NCI-H1092 treated with DMSO at 0.1 percent for 48 hours (cell line): Measurements from ENCODE around the gene ERC2.
"Not testable (repeated sequence)": the region's sequence is repeated elsewhere in the genome, so short reads cannot be mapped to it uniquely, and the experiment has no call there.

ENCODE experiments used
- DNase-seq: peaks from one replicate; lab custom pipeline; 2025; lab: John Stamatoyannopoulos, UW

ERC2 gene

DNA sequence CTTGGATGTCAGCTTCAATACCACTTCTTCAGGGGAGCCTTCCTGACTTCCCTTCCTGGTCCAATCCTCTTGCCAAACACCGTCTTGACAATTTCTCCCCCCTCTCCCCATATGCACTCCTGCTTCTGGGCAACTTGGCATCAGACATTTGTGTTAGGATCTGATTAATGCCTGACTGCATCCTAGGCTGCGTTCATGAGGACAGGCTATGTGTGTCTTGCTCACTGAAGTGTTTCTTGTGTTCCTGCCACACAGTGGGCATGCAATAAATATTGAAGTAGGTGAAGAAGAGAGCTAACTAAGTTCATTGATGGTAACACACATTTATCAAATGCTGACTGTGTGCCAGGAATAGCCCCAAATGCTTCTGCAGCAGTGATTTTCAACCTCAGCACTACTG is 944.8 kb downstream of the ERC2 start:
- DNase-seq: no peak

DNA sequence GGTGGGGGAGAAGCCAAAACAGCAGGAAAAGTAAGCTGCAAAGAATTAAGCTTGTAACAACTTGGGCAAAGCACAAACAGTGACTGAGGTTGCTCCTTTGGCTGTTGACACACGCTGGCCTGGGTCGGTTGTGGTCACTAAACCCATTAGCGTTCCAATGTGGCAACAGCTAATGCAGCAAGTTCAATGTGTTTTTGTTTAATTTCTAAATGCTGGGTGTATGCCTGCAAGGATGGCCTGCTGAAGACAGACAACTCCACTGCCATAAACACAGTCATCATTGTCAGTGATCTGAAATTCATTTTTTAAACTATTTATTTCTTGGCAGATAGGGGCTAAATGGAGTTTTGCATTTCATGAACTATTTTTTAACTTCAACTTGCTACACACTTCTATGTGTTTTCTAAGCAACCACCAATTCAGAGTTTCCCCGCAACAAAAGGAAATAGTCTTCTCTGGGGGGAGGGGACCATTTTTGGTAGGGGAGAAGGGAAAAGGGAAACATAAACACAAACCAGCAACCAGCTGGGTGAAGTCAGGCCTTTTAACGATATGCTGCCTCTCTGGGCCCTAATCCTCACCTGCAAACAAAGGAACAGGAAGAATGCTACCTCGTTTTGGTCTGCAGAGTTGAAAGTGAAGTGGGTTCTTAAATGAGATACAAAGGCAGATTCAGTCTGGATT is 946.4 kb downstream of the ERC2 start:
- no peak for DNase-seq

DNA sequence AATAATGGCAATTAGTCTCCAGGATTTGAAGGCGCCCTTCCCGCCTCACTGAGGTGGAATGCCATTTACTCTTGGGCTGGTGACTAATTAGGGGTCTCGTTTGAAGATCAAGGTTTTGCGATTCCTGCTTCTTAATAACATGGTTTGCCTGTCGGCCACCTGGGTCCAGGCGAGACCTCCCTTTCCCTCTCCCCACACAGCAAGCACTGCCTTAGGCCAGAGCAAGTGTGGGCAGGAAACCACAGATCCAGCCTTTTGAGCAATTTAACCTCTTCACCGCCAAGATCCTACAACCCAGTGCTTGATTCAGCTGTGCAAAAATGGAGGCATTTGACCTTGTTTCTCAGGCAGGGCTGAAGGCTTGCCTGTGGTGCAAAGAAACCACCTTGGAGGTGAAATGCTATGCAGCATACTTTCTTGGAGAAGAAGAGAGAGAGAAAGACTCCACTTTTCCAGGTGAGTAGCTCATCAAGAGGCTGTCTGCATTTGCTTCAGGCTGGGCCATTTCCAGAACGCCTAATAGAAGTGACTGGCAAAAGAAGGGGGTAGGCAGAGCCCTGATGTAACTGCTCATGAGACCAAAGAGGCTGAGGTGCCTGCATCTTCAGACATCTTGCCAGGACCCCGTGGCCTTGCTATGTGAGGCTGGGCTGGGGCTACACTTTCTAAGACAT is 947.1 kb downstream of the ERC2 start:
- no peak for DNase-seq

DNA sequence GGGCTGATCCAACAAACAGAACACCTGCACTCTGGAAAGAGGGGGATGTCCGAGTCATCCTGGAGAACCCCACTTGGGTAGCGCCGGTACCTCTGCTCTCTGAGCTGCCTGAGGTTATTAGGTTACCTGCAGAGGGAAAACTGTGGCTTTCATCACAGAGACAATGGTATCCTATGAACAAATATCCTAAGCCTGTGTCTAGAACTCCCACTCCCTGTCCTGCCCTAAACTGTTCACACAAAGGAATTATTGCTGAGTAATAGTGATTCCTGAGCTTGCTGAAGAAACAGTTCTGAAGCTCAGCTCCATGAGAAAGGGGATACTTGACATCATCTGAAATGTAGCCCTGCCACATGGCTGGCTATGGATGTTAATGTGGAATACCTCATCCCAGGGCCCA is 949.2 kb downstream of the ERC2 start:
- DNase-seq: no peak

DNA sequence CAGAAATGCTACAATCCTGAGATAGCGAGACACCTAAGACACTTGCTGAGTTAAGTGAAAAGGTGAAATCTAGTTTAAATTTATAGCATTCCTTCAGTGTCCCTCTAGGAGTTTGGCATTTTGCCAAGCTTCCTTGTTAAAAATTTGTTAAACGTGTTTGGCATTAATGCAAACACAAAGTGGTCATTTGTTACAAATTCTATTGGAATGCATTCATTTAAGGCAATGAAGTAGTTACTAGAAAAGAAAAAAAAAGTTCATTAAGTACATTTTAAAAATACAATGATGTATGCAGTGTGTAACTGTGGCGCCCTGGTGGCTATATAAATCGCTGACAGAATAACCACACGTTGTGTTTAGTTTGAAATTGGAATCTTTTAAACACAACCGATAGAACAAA is 949.8 kb downstream of the ERC2 start:
- DNase-seq: no peak

DNA sequence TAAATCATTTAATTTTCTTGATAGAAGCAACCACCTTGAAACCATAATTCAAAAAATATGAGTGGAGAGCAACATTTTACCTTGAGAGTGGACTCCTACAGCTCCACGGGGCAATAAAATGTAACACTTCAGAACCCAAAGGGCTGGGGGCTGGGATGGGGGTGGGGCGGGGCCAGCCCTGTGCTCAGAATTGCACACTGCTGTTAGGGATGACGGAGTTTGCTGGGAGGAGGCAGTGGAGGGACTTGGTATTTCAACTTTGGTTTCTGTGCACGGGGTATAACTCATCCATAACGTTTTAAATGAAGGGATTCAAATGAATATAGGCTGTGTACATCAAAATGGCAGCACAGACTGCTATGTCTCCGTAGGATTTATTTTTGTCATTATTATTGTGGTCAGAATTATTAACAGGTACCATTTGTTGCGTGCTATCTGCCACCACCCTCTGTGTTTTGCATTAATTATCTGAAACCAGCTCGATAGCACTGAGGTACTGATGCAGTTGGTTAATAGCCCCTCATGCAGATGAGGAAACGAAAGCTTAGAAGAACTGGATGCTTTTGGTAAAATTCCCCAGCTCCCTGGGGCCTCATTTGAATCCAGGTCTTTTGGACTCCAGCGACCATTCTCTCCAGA is 951.8 kb downstream of the ERC2 start:
- DNase-seq: no peak

DNA sequence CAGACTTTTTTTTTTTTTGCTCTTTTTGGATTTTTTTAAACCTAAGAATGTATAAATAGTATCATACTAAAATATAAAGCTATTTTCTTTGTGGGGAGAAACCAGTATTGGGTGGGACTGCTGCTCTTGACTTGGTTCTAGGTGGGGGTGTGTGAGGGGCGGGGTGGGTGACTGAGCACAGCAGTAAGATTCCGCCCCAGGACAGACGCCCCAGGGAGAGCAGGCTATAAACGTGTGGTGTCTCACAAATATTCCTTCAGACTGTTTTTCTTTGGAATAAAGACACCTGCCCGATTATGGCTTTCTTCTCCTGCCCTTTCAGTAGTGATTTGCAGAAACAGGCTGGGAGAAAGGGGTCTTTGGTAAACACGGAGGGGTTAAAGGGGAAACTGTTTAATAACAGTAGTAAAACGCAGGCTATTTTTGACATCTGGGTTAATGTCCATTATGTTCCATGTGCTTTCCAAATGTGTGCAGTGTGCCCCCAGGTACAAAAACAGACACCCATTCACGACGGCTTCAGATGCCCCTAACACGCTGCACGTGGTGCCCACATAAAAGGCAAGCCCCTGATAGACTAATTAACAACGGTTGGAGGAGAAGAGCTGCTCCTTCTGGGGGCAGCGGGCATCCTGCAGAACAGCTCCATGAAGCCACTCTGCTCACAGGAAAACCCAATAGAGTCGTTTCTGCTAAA is 952.6 kb downstream of the ERC2 start:
- no peak for DNase-seq

DNA sequence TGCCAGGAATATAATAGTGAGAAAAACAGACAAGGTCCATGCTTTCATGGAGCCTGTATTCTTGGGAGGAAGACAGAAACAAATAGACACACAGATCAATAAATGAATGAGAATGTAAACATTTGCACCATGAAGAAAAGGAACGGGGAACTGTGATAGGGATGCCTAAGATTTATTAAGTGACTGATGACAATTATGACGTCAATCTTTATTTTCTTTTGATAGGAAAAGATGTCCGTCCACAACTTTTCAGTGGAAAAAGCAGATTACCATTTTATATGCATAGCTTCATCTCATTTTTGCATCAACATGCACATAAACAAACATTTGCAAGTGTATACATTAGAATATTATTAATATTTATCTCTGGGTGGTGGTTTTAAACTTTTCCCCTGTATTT is 953.3 kb downstream of the ERC2 start:
- DNase-seq: no peak

DNA sequence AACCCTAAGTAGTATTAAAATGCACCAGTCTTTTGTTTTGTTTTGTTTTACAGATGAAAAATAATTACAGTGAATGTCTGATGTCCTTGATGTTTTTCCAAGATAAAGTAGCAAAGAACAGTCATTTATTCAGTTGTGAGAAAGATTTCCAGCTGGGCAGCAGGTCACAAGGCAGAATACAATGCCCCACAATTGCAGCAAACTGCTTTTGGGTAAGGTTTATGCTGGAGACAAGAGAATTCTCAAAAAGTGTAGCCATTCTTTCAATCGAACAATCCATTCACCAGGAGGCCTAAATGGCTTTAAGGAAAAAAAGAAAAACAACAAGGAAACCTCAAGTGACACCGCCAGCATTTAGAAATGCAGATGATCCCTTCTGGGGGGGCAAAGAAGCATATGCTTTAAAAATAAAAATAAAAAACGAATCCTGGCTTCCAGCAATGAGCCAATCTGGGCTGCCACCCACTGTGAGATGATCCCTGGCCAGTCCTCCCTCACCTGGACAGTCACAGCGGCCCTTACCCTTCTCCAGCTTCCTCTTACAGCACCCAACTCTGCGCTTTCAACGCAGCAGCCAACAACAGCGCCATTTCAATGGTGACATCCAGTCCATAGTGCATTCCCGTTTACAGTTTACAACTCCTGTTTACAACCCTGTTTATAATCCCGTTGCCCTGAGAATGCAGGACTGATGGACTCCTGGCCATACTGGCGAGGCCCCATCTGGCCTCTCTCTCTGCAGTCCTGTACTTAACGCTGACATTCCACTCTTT is 955.5 kb downstream of the ERC2 start:
- no peak for DNase-seq

DNA sequence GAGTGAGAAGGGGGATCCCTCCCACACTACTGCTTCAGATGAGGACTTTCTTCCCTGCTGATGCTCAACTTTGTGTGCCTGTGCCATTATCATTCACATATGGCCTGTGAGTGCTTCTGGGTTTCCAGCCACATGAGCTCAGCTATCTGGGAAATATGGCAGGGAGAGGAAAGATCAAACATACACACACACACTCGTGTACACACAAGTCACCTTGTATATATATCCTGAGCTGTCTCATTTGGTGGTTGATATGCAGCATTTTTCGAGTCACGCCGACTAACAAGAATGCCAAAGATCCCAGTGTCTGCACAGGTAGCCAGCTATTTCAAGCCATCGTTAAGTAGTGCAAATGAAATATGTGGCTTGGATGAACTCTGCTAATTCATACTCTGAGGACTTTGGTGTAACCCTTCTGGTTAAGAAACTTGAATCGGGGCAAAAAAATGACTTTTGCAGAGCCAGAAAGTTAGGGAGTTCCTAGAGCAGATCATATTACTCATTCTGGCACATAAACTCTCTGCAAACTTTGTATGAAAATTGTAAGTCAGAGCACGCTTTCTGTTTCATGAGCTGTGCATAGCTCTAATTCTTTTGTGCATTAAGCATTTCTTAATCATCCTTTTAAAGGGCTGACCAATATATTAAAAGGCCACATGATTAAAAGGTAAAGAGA is 956.2 kb downstream of the ERC2 start:
- no peak for DNase-seq

DNA sequence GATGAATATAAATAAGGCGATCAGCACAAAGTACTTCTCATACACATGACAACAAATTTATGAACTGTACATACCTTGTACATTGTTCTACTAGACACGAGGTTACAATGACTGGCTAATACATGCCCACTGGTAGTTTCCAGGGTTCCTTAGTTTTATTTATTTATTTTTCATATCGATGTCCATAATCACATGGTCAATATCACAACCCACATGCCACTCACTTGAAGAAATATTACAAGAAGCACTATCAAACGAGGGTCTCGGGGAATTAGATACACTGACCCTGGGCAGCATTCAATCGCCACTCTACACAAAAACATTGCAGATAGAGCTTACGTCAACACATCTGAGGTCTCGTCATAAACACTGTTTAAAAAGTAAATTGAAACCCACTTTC is 959.9 kb downstream of the ERC2 start:
- no peak for DNase-seq

DNA sequence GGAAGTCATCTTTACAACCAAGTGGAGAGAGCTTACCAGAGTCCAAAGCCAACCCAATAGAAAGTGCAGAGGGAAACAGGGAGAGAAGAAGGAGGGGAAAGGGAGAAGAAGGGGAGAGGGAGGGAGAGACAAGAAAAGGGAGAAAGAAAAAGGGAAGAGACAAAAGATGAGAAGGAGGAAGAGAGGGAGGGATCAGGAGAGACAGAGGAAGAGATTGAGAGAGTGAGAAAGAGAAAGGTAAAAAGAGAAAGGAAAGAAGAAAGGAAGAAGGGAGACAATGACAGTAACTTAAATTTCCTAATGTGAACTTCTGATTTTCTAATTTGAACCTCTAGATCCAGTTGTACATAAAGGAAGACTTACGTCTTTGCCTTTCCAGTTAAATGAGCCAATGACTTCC is 960.5 kb downstream of the ERC2 start:
- no peak for DNase-seq

DNA sequence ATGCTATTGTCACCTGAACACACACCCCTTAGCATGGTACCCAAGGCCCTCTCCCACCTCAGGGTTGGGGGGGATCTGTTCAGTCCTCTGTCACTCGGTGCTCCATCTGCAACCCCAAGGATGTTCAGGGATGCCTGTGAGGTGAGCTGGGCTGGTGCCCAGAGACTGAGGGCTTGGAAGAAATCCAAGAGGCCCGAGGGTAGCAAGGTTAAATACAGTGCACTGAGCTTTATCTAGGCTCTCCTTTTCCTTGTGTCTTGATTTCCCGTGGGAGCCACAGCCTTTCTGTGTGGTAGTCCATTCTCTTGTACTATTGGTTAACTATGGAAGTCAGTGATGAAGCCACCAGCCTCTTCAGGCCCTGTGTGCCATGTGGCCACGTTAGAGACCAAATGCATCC is 962.5 kb downstream of the ERC2 start:
- DNase-seq: no peak

DNA sequence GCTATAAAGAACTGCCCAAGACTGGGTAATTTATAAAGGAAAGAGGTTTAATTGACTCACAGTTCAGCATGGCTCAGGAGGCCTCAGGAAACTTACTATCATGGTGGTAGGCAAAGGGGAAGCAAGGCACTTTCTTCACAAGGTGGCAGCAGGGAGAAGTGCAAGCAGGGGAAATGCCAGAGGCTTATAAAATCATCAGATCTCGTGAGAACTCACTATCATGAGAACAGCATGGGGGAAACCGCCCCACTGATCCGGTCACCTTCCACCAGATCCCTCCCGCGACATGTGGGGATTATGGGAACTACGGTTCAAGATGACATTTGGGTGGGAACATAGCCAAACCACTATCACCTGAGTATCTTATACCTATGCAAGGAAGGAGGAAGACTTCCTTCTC is 963.2 kb downstream of the ERC2 start:
- not testable (repeated sequence) for DNase-seq

DNA sequence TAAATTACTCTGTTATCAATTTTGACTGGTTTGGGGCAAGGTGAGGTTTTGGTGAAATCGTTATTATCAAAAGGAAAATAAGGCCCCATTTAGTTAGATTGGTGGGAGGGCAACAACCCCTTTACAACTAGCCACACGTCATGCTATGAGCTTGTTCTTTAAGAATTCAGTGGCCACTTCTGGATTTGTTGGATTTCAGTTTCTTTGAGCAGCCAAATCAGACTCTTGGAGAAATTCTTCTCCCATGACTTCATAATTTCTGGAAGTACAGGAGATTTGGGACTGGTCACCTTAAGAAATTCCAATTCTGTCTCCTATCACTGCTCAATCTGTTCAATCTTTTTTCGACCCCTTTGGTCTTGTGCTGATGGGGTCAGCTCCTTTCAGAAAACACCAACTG is 966.4 kb downstream of the ERC2 start:
- no peak for DNase-seq

DNA sequence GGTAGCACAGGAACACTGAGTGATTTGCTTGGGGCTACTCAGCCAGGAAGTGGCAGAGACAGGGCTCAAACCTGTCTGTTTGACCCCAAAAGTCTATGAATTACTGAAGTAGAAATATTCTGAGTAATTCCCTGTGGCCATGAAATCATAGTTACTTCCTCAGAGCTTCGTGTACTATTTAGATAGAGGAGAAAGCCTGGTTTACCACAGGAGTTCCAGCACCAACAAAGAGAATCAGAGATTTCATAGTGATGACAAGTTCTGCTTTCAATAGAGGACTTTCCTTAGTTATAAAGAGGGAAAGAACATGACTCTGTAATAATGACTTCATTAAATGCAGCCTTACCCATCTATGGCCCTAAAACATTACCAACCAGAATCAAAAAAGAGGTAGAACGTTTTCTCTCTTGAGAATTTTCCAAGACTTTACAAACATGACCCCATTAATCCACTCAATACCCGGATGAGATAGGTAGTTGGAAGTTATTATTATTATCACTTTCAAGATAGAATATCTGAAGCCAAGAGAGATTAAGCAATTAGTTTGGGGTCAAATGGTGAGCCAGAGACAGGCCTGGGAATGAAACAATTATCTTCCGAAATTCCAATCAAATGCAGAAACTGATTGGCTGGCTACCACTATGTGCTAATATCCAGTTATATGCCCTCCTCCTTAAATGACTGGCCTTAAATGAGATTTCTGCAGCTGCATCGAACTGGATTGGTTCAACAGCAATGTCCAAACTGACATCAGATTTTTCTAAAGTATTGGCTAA is 967.5 kb downstream of the ERC2 start:
- DNase-seq: no peak

DNA sequence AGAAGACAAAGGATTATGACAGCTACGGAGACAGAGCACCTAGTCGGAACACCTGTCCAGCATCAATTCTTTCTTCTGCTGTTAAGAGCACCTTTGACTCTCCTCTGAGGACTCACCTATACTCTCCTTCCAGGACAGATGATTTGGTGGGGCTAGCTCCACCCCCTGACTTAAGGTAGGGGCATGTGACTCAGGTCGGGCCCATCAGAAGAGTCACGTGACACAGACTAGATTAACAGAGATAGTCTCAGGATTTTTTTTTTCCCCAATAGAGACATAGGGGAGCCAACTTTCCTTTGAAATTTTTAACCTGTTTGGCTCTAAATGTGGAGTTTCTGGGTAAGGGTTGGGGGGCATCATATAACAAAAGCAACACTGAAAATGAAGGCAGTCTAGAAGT is 969.7 kb downstream of the ERC2 start:
- DNase-seq: no peak

DNA sequence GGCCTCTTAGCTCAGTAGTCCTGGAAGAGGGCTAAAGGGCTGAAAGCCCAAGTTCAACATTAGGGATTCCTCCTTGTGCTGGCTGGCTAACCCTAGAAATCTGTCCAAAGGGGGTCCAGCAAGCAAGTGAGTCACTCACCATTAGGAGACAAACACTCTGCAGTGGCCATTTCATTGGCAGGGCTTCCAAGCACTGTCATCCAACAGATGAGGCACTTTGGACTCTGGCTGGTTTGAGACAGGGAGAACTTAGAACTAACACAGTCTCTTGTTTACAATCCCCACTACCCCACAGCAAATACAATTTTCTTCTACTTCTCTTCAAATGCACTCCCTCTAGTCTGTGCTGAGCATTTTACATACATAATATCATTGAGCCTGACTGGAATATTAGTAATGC is 971.0 kb downstream of the ERC2 start:
- no peak for DNase-seq

DNA sequence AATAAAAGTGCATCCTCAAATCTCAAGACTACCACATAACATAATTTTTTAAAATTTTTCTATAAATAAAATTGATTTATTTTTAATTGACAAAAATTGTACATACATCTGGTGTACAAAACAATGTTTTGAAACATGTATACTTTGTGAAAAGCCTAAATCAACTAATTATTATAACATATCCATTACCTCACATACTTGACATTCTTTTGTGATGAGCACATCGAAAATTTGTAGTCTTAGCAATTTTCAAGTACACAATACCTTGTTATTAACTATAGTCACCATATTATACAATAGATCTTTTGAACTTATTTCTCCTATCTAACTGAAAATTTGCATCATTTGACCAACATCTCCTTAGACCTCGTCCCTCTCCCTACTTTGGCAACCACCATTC is 973.3 kb downstream of the ERC2 start:
- DNase-seq: no peak

DNA sequence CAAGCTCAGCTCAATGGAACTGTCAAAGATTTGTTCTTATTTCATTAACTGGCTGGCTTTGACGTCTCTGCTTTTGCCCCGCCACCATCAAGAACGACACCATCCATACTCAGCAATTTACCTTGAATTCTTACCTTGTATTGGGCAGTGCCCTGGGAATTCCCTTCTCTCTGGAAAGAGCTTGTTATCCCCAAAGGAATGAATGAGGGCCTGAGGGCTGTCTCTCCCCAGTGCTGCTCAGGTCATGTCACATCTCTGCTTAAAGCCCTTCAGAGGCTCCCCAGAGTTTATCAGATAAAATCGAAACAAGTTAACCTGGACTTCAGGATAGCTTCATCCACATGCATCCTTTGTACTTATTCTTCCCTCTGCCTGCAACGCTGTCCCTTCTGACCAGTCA is 975.3 kb downstream of the ERC2 start:
- no peak for DNase-seq

DNA sequence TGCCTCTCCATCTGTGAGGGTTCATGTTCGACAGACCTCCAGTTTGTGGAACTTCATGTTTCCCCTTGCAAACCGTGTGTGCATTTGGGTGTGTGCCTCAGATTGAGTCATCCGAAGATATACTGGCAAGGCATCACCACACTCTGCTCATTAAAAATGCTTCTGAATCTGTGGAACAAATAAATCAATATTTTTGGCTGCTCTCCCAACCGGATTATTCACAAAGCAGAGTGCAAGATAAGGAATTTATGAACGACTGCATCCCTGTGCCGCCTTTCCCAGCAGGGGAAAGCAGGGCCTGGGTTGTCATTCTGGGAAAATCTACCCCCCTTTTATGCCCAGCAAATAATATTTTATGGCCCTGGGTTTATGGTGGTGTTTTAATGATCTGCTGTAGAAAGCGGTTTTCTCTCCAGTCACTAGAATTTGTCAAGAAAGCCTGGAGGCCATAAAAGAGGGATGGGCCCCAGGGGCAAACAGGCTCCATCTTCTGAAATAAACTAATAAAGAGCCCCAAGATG is 976.9 kb downstream of the ERC2 start:
- no peak for DNase-seq
